ENCODE measurements around the gene GRIK5.

Gene GRIK5

GRCh38 chr19:42076380-42076944 is 6.5 kb upstream of the GRIK5 start:
- Histone ChIP-seq H3K9me2 (replicated peaks; ENCODE audit: control insufficient read depth, low read length) (no peaks in the 10 kb centered on the region), H3F3A (ENCODE audit: control insufficient read depth, insufficient read depth) (peaks cover 13% of the 10 kb centered on the region), H3K9me3 (ENCODE audit: control insufficient read depth, insufficient read depth, low read length) (no peaks in the 10 kb centered on the region), H3K4me1 (ENCODE audit: control insufficient read depth, low read length) (peaks cover 20% of the 10 kb centered on the region), H3K36me3 (ENCODE audit: control insufficient read depth, low read length) (peaks cover 50% of the 10 kb centered on the region), H4K20me1 (ENCODE audit: control insufficient read depth, insufficient read depth, low read depth, low read length) (peaks cover 22% of the 10 kb centered on the region), H3K79me2 (ENCODE audit: control insufficient read depth, low read length) (peaks cover 62% of the 10 kb centered on the region), H3K4me2 (ENCODE audit: low read length) (peak overlapping the region; percentile 89), H3K4me3 (ENCODE audit: low read length) (peak overlapping the region; percentile 77), H3K27me3 (ENCODE audit: control insufficient read depth, low read length) (no peaks in the 10 kb centered on the region), H3K27ac (ENCODE audit: low read depth, low read length) (peak overlapping the region; percentile 61)
- TF ChIP-seq CTCF (IDR thresholded peaks at IDR 0.05; ENCODE audit: low read depth, low read length, poor library complexity, severe bottlenecking) = no peak
- TF ChIP-seq EZH2phosphoT487 (IDR thresholded peaks at IDR 0.05; ENCODE audit: borderline replicate concordance, low read length) = no peak

GRCh38 chr19:42075616-42076379 is 5.8 kb upstream of the GRIK5 start, which contains the start of gene ZNF574:
ZNF574 (plus strand) TSS chr19:42076166; CDS start chr19:42078607, 2,441 bp downstream.
- peaks cover 55% of the 10 kb centered on the region for H3K79me2 ChIP-seq (ENCODE audit: control insufficient read depth, low read length)
- TF ChIP-seq EZH2phosphoT487 (IDR thresholded peaks at IDR 0.05; ENCODE audit: borderline replicate concordance, low read length) = no peak
- TF ChIP-seq CTCF (IDR thresholded peaks at IDR 0.05; ENCODE audit: low read depth, low read length, poor library complexity, severe bottlenecking) = no peak
- H3K4me1 ChIP-seq (ENCODE audit: control insufficient read depth, low read length) = peaks cover 20% of the 10 kb centered on the region
- H3K9me2 ChIP-seq (replicated peaks; ENCODE audit: control insufficient read depth, low read length) = no peaks in the 10 kb centered on the region
- H3F3A ChIP-seq (ENCODE audit: control insufficient read depth, insufficient read depth) = peaks cover 13% of the 10 kb centered on the region
- peak within 1 kb of the TSS; percentile 71 for H3K27ac ChIP-seq (ENCODE audit: low read depth, low read length)
- H3K9me3 ChIP-seq (ENCODE audit: control insufficient read depth, insufficient read depth, low read length) = no peaks in the 10 kb centered on the region
- H3K4me2 ChIP-seq (ENCODE audit: low read length) = peak within 1 kb of the TSS; percentile 89
- H4K20me1 ChIP-seq (ENCODE audit: control insufficient read depth, insufficient read depth, low read depth, low read length) = peaks cover 22% of the 10 kb centered on the region
- no peaks in the 10 kb centered on the region for H3K27me3 ChIP-seq (ENCODE audit: control insufficient read depth, low read length)
- peaks cover 44% of the 10 kb centered on the region for H3K36me3 ChIP-seq (ENCODE audit: control insufficient read depth, low read length)
- peak within 1 kb of the TSS; percentile 77 for H3K4me3 ChIP-seq (ENCODE audit: low read length)

GRCh38 chr19:42075364-42075615 is 5.3 kb upstream of the GRIK5 start:
- no peak for TF ChIP-seq CTCF (IDR thresholded peaks at IDR 0.05; ENCODE audit: low read depth, low read length, poor library complexity, severe bottlenecking)
- TF ChIP-seq EZH2phosphoT487 (IDR thresholded peaks at IDR 0.05; ENCODE audit: borderline replicate concordance, low read length) = no peak
- Histone ChIP-seq H3K4me3 (ENCODE audit: low read length) (peak overlapping the region; percentile 77), H3K4me1 (ENCODE audit: control insufficient read depth, low read length) (peaks cover 20% of the 10 kb centered on the region)

More at GRCh38 chr19:42075364-42075615, 5.3 kb upstream of the GRIK5 start:
- peaks cover 50% of the 10 kb centered on the region for H3K79me2 ChIP-seq (ENCODE audit: control insufficient read depth, low read length)
- H3K9me3 ChIP-seq (ENCODE audit: control insufficient read depth, insufficient read depth, low read length) = no peaks in the 10 kb centered on the region
- H4K20me1 ChIP-seq (ENCODE audit: control insufficient read depth, insufficient read depth, low read depth, low read length) = peaks cover 22% of the 10 kb centered on the region
- peaks cover 39% of the 10 kb centered on the region for H3K36me3 ChIP-seq (ENCODE audit: control insufficient read depth, low read length)
- no peaks in the 10 kb centered on the region for H3K27me3 ChIP-seq (ENCODE audit: control insufficient read depth, low read length)
- peaks cover 13% of the 10 kb centered on the region for H3F3A ChIP-seq (ENCODE audit: control insufficient read depth, insufficient read depth)
- H3K4me2 ChIP-seq (ENCODE audit: low read length) = peak overlapping the region; percentile 82
- no peaks in the 10 kb centered on the region for H3K9me2 ChIP-seq (replicated peaks; ENCODE audit: control insufficient read depth, low read length)
- peak overlapping the region; percentile 71 for H3K27ac ChIP-seq (ENCODE audit: low read depth, low read length)

Measured in DOHH2 (cell line).